GM12878 (cell line): ENCODE measurements around the gene SPATA16.

Experiments used
- EGR1 ChIP-seq, 2 experiments: IDR thresholded peaks; 1 replicate in 1 of 2; 2 replicates in 1 of 2; pipeline ENCODE4 v1.6.1; 2011 to 2012; ENCODE audit warnings: low read depth in 2 of 2, low read length in 2 of 2, borderline replicate concordance in 1 of 2, mild to moderate bottlenecking in 1 of 2, moderate library complexity in 1 of 2
- EP300 ChIP-seq, 2 experiments: fragments of 150-350 bp in 1 of 2; IDR thresholded peaks; 2 replicates each; pipeline ENCODE4 v1.6.1; 2011 to 2012; ENCODE audit warnings: low read depth in 2 of 2, low read length in 2 of 2, borderline replicate concordance in 1 of 2, improper control_type of control experiment in 1 of 2, inconsistent platforms in 1 of 2; ENCODE audit not compliant: control insufficient read depth in 1 of 2
- ETV6 ChIP-seq, 2 experiments: fragments of 450-650 bp in 1 of 2; IDR thresholded peaks in 1 of 2; conservative IDR thresholded peaks in 1 of 2; 2 replicates each; pipeline ENCODE4 v1.6.1; 2014; ENCODE audit warnings: antibody characterized with exemption in 1 of 2, borderline replicate concordance in 1 of 2, low read depth in 1 of 2, mild to moderate bottlenecking in 1 of 2, moderate library complexity in 1 of 2
- HDAC6 ChIP-seq: fragments of 200-600 bp; sonication (generic); IDR thresholded peaks from one replicate; pipeline ENCODE4 v1.8.0; 2017; ENCODE audit warnings: antibody characterized with exemption; ENCODE audit not compliant: unreplicated experiment
- NR2C1 ChIP-seq: fragments of 450-650 bp; IDR thresholded peaks from 2 replicates; pipeline ENCODE4 v1.6.1; 2017; ENCODE audit warnings: antibody characterized with exemption, mild to moderate bottlenecking, moderate library complexity
- PAX5 ChIP-seq: IDR thresholded peaks from 2 replicates; pipeline ENCODE4 v1.6.1; 2011; ENCODE audit warnings: low read depth, low read length, borderline replicate concordance
- POLR2A ChIP-seq: IDR thresholded peaks from 2 replicates; pipeline ENCODE4 v1.6.1; 2011; ENCODE audit warnings: low read depth, mild to moderate bottlenecking, low read length
- SMC3 ChIP-seq: IDR thresholded peaks from 2 replicates; pipeline ENCODE4 v1.6.1; 2011; ENCODE audit warnings: low read length, improper control_type of control experiment, borderline replicate concordance
- SRF ChIP-seq, 2 experiments: IDR thresholded peaks; 2 replicates each; pipeline ENCODE4 v1.6.1; 2011; ENCODE audit warnings: low read depth in 2 of 2, low read length in 2 of 2, mild to moderate bottlenecking in 1 of 2, moderate library complexity in 1 of 2
- TCF12 ChIP-seq: IDR thresholded peaks from 2 replicates; pipeline ENCODE4 v1.6.1; 2011; ENCODE audit warnings: low read depth, mild to moderate bottlenecking, low read length
- ZNF384 ChIP-seq: IDR thresholded peaks from 2 replicates; pipeline ENCODE4 v1.6.1; 2012; ENCODE audit warnings: low read depth, mild to moderate bottlenecking, low read length, improper control_type of control experiment, borderline replicate concordance
- TF ChIP-seq, protein P1 (sequence below), 3 experiments: IDR thresholded peaks in 2 of 3; conservative IDR thresholded peaks in 1 of 3; 2 replicates each; pipeline ENCODE4 v1.5.1; 2011; ENCODE audit warnings: low read depth in 3 of 3, low read length in 3 of 3, mild to moderate bottlenecking in 3 of 3, control low read depth in 2 of 3, moderate library complexity in 2 of 3, inconsistent platforms in 1 of 3, mixed read lengths in 1 of 3; ENCODE audit not compliant: control insufficient read depth in 2 of 3, insufficient read depth in 1 of 3; ENCODE audit errors: extremely low read depth in 1 of 3
- TF ChIP-seq, protein P2 (sequence below): fragments of 450-650 bp; IDR thresholded peaks from 2 replicates; pipeline ENCODE4 v1.6.1; 2017; ENCODE audit warnings: mild to moderate bottlenecking

DNA sequence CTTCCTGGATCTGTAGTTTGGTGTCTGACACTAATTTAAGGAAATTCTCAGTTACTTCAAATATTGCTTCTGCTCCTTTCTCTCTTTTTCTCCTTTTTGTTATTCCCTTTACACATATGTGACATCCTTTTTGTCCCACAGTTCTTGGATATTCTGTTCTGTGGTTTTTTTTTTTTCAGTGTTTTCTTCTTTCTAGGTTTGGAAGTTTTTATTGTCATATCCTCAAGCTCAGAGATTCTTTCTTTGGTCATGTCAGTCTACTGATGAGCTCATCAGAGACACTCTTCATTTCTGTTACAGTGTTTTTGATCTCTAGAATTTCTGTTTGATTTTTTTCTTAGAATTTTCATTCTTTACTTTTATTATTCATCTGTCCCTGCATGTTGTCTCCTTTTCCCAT, 140.5 kb downstream of the SPATA16 start:
- TF ChIP-seq NR2C1: no peak
- TF ChIP-seq, protein P1, sequence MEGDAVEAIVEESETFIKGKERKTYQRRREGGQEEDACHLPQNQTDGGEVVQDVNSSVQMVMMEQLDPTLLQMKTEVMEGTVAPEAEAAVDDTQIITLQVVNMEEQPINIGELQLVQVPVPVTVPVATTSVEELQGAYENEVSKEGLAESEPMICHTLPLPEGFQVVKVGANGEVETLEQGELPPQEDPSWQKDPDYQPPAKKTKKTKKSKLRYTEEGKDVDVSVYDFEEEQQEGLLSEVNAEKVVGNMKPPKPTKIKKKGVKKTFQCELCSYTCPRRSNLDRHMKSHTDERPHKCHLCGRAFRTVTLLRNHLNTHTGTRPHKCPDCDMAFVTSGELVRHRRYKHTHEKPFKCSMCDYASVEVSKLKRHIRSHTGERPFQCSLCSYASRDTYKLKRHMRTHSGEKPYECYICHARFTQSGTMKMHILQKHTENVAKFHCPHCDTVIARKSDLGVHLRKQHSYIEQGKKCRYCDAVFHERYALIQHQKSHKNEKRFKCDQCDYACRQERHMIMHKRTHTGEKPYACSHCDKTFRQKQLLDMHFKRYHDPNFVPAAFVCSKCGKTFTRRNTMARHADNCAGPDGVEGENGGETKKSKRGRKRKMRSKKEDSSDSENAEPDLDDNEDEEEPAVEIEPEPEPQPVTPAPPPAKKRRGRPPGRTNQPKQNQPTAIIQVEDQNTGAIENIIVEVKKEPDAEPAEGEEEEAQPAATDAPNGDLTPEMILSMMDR (IDR thresholded peaks at IDR 0.05 in 2 of 3, conservative IDR thresholded peaks at IDR 0.05 in 1 of 3; ENCODE audit: control insufficient read depth in 2 of 3, extremely low read depth in 1 of 3, insufficient read depth in 1 of 3, low read depth in 3 of 3, low read length in 3 of 3): no peak
- no peak for TF ChIP-seq POLR2A
- TF ChIP-seq SRF (IDR thresholded peaks at IDR 0.05; ENCODE audit: low read depth in 2 of 2, low read length in 2 of 2): no peak
- no peak for TF ChIP-seq PAX5
- no peak for TF ChIP-seq HDAC6
- TF ChIP-seq, protein P2, sequence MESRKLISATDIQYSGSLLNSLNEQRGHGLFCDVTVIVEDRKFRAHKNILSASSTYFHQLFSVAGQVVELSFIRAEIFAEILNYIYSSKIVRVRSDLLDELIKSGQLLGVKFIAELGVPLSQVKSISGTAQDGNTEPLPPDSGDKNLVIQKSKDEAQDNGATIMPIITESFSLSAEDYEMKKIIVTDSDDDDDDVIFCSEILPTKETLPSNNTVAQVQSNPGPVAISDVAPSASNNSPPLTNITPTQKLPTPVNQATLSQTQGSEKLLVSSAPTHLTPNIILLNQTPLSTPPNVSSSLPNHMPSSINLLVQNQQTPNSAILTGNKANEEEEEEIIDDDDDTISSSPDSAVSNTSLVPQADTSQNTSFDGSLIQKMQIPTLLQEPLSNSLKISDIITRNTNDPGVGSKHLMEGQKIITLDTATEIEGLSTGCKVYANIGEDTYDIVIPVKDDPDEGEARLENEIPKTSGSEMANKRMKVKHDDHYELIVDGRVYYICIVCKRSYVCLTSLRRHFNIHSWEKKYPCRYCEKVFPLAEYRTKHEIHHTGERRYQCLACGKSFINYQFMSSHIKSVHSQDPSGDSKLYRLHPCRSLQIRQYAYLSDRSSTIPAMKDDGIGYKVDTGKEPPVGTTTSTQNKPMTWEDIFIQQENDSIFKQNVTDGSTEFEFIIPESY: no peak
- no peak for TF ChIP-seq ZNF384
- no peak for TF ChIP-seq EGR1 (IDR thresholded peaks at IDR 0.05; ENCODE audit: borderline replicate concordance in 1 of 2, low read depth in 2 of 2, low read length in 2 of 2)
- TF ChIP-seq TCF12: no peak
- no peak for TF ChIP-seq EP300 (IDR thresholded peaks at IDR 0.05; ENCODE audit: borderline replicate concordance in 1 of 2, control insufficient read depth in 1 of 2, low read depth in 2 of 2, low read length in 2 of 2)
- no peak for TF ChIP-seq SMC3
- TF ChIP-seq ETV6 (conservative IDR thresholded peaks at IDR 0.05 in 1 of 2, IDR thresholded peaks at IDR 0.05 in 1 of 2; ENCODE audit: borderline replicate concordance in 1 of 2, low read depth in 1 of 2): no peak
